Activated T-cell treated with anti-CD3 and anti-CD28 coated beads, Interleukin-2, amount 50 U/mL, for 72 hours (primary cell): ENCODE measurements around the gene ICA1L. TPM values are rescaled to one million over a fixed set of nuclear protein-coding genes. Genes with fewer than 3 reads are reported as not detected.

Source experiments
- ATAC-seq, 2 donors: fragments of 150-1000 bp; cut with Tn5 transposase; replicated peaks in 1 of 2; 2 replicates each; pipeline ENCODE4 v1.10.0; 2021; ENCODE audit warnings: moderate library complexity in 2 of 2, mild to moderate bottlenecking in 1 of 2
- DNase-seq, 2 donors: peaks; one replicate each; pipeline ENCODE4 v3.0.0; 2021 to 2022; ENCODE audit warnings: mixed read lengths in 1 of 2
- H3K27ac Mint-ChIP-seq: one replicate; pipeline ENCODE4 v1.8.0; 2022; ENCODE audit warnings: mild to moderate bottlenecking, moderate library complexity, mixed read lengths
- H3K27me3 Mint-ChIP-seq: one replicate; pipeline ENCODE4 v1.8.0; 2022; ENCODE audit warnings: low read depth, mixed read lengths
- H3K36me3 Mint-ChIP-seq, 2 donors: one replicate each; pipeline ENCODE4 v1.8.0; 2022; ENCODE audit warnings: mixed read lengths in 2 of 2, mild to moderate bottlenecking in 1 of 2; ENCODE audit not compliant: insufficient read depth in 2 of 2
- H3K4me1 Mint-ChIP-seq: one replicate; pipeline ENCODE4 v1.8.0; 2022; ENCODE audit warnings: low read depth, mixed read lengths
- H3K4me3 Mint-ChIP-seq, 2 donors: one replicate each; pipeline ENCODE4 v1.8.0; 2022; ENCODE audit warnings: mild to moderate bottlenecking in 2 of 2, mixed read lengths in 2 of 2, moderate library complexity in 2 of 2
- H3K9me3 Mint-ChIP-seq, 2 donors: one replicate each; pipeline ENCODE4 v1.8.0; 2022; ENCODE audit warnings: mixed read lengths in 2 of 2
- total RNA-seq, 2 donors: library from RNA; stranded (reverse); gene quantifications; one replicate each; pipeline ENCODE4 v1.2.3, GENCODE V29; 2022

The ICA1L gene
- total RNA-seq, 2 donors from 2014 or later = 12.6 to 14.0 TPM

- no peaks in the 10 kb centered on the region for H3K9me3 Mint-ChIP-seq
- H3K4me3 Mint-ChIP-seq = no peak overlapping the region
- peaks cover 10% of the 10 kb centered on the region for H3K4me1 Mint-ChIP-seq
- peaks cover 2 to 9% of the 10 kb centered on the region in 2 donors for H3K36me3 Mint-ChIP-seq
- ATAC-seq (no peak), DNase-seq (no peak)
- no peaks in the 10 kb centered on the region for H3K27me3 Mint-ChIP-seq
- H3K27ac Mint-ChIP-seq = no peak overlapping the region
Measured at GRCh38 chr2:202726070-202726469, 145.5 kb downstream of the ICA1L start.

GRCh38 chr2:202723746-202724145 is 147.8 kb downstream of the ICA1L start:
- ATAC-seq (no peak), DNase-seq (no peak)
- no peaks in the 10 kb centered on the region for H3K9me3 Mint-ChIP-seq
- no peaks in the 10 kb centered on the region for H3K27me3 Mint-ChIP-seq
- H3K4me3 Mint-ChIP-seq = no peak overlapping the region
- no peak overlapping the region for H3K27ac Mint-ChIP-seq
- peaks cover 0 to 2% of the 10 kb centered on the region in 2 donors for H3K36me3 Mint-ChIP-seq
- peaks cover 24% of the 10 kb centered on the region for H3K4me1 Mint-ChIP-seq

Other genes starting within 250 kb of the ICA1L start
- gene FAM117B, start 236.8 kb downstream of the ICA1L start, total RNA-seq = 10 to 100 TPM; 11.4 to 16.7 TPM
- 10 to 100 TPM; 67.6 to 95.0 TPM for gene WDR12, start 39.9 kb upstream of the ICA1L start, total RNA-seq
- 10 to 100 TPM; 12.0 to 13.8 TPM for gene CARF, start 40.5 kb upstream of the ICA1L start, total RNA-seq
- gene NBEAL1, start 143.1 kb upstream of the ICA1L start, total RNA-seq = 10 to 100 TPM; 12.9 to 16.0 TPM